GM19455 (cell line): ENCODE data around the gene ARMH1.
"Not testable (repeated sequence)": the region's sequence is repeated elsewhere in the genome, so short reads cannot be mapped to it uniquely, and the experiment has no call there.

Source experiments
- ATAC-seq: cut with Tn5 transposase; IDR thresholded peaks from one replicate; pipeline ENCODE4 v1.9.1; 2021; ENCODE audit not compliant: unreplicated experiment

Gene ARMH1

GRCh38 chr1:44721485-44722361, 47.2 kb downstream of the ARMH1 start:
- ATAC-seq, result peak; percentile 80

- ATAC-seq, result no peak
These were observed 48.5 kb downstream of the ARMH1 start for GRCh38 chr1:44723064-44723463.

GRCh38 chr1:44723496-44724295, 49.2 kb downstream of the ARMH1 start:
- no peak for ATAC-seq

- no peak for ATAC-seq
These were observed 49.9 kb downstream of the ARMH1 start for GRCh38 chr1:44724296-44724954.

GRCh38 chr1:44724955-44725698, 50.6 kb downstream of the ARMH1 start:
- no peak for ATAC-seq

- ATAC-seq, result peak; percentile 57
These were observed 56.4 kb downstream of the ARMH1 start, which contains the start of gene RNU5D-1 for GRCh38 chr1:44730741-44731512. Gene RNU5D-1, minus strand, starts transcription at chr1:44731170.

- no peak for ATAC-seq
These were observed 58.9 kb downstream of the ARMH1 start for GRCh38 chr1:44733365-44733764.

- no peak for ATAC-seq
These were observed 59.3 kb downstream of the ARMH1 start for GRCh38 chr1:44733784-44734183.

- ATAC-seq, result no peak
These were observed 61.5 kb downstream of the ARMH1 start for GRCh38 chr1:44735992-44736391.

GRCh38 chr1:44738953-44739306, 64.4 kb downstream of the ARMH1 start:
- not testable (repeated sequence) for ATAC-seq

- ATAC-seq, result peak; percentile 96
These were observed 65.0 kb downstream of the ARMH1 start, which contains the start of gene KIF2C for GRCh38 chr1:44739307-44740178. Gene KIF2C, plus strand, starts transcription at chr1:44739837. Its CDS starts 96 bp downstream, at chr1:44739933.

- ATAC-seq, result no peak
These were observed 65.7 kb downstream of the ARMH1 start for GRCh38 chr1:44740179-44740617.

- ATAC-seq, result no peak
These were observed 68.7 kb downstream of the ARMH1 start for GRCh38 chr1:44743211-44743610.

- no peak for ATAC-seq
These were observed 73.4 kb downstream of the ARMH1 start for GRCh38 chr1:44747878-44748277.

- no peak for ATAC-seq
These were observed 82.9 kb downstream of the ARMH1 start for GRCh38 chr1:44757420-44757819.

- no peak for ATAC-seq
These were observed 84.6 kb downstream of the ARMH1 start for GRCh38 chr1:44759077-44759476.

GRCh38 chr1:44760876-44761275, 86.4 kb downstream of the ARMH1 start:
- no peak for ATAC-seq

GRCh38 chr1:44766421-44766820, 91.9 kb downstream of the ARMH1 start:
- ATAC-seq, result not testable (repeated sequence)
